HG02759 (cell line): Measurements from ENCODE around the gene RNF123.
"Not testable (repeated sequence)": the region's sequence is repeated elsewhere in the genome, so short reads cannot be mapped to it uniquely, and the experiment has no call there.

Source experiments
- ATAC-seq: cut with Tn5 transposase; IDR thresholded peaks from one replicate; pipeline ENCODE4 v1.9.1; 2021; ENCODE audit warnings: mild to moderate bottlenecking, moderate library complexity; ENCODE audit not compliant: unreplicated experiment

RNF123 gene

GRCh38 chr3:49738067-49738713 is 48.8 kb downstream of the RNF123 start:
- ATAC-seq: no peak

DNA sequence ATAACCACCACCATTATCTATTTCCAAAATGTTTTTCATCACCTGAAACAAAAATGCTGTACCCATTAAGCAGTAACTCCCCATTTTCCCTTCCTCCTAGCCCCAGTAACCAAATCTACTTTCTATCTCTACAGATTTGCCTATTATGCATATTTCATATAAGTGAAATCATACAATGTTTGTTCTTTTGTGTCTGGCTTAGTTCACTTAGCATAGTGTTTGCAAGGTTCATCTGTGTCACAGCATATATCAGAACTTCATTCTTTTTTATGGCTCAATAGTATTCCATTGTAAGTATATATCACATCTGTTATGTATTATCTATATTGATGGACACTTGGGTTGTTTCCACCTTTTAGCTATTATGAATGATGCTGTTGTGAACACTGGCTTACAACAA is 51.1 kb downstream of the RNF123 start:
- ATAC-seq: no peak

GRCh38 chr3:49745986-49746385 is 56.6 kb downstream of the RNF123 start:
- ATAC-seq: no peak

DNA sequence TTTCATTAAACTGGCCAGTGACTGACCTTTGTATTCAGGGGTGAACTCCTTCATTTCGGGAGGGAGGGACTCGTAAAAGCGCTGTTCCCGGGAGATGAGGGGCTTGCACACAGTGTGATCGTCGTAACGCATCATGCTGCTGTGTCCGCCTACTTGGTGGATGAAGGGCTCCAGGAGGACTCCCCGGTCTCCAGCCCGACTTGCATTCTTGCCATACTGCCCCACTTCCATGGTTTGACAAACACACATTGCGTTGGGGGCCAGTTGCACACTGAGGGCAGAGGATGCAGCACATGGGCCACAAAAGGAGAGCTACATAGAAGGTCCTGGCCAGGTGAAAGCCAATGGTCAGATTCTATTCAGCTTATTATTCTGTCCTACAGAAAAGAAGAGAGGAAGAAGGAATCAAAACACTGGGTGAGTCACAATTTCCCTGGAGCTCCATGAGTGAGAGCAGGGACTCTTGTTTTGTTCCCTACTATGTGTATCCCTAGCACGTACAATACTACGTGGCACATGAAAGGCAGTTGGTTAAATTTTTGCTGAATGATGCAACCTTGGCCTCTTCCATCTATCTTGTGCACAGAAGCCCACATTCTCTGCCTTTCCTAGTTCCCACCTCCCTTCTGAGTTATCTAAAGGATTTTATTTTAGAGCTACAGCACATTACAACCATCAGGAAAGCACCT is 58.6 kb downstream of the RNF123 start:
- no peak for ATAC-seq

DNA sequence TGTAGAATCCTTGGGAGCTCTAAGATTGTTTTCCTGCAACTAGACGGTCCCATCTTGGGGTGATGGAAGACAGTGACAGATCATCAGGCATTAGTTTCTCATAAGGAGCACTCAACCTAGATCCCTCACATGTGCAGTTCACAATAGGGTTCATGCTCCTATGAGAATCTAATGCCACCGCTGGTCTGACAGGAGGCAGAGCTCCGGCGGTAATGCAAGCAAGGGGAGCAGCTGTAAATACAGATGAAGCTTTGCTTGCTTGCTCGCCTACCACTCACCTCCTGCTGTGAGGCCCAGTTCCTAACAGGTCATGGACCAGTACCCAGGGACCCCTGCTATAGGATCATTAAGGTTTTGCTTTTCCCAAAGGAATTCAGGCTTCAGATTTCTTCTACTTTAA is 59.5 kb downstream of the RNF123 start:
- not testable (repeated sequence) for ATAC-seq

DNA sequence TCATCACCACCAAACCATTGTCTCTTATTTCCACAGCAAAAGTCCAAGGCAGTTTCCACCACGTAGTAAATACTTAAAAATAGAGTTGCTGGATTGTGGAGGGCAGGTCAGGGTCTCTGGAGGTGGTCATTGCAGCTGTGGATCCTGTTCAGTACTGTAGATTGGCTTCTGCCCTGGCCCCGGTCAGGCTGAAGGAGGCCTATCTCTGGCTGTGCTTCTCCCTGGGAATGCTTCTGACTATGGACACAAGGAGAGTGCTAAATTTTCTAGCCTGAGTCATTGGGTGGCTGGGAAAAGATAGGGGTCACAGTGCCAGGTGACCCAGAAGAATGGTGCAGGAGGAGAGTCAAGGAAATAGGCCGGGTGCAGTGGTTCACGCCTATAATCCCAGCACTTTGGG is 60.7 kb downstream of the RNF123 start:
- no peak for ATAC-seq

DNA sequence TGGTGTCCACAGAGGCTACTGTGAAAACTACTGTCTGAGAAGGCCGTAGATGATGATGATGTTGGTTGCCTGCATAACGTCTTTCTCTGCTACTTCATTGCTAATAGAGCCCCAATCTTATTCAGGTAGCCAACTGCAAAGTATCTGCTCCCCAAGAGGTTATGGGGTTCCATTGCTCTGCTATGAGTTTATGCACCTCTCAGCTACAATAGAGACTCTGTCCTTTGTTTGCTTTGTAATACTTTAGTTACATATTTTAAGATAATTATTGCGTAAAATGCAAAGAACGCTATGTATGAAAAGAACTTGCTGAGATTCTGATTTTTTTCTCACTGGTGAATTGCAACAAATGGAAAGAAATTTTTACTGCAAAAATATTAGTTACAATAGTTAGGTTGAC is 62.1 kb downstream of the RNF123 start:
- no peak for ATAC-seq

- ATAC-seq: no peak
These were observed 65.2 kb downstream of the RNF123 start for GRCh38 chr3:49754536-49754935.

DNA sequence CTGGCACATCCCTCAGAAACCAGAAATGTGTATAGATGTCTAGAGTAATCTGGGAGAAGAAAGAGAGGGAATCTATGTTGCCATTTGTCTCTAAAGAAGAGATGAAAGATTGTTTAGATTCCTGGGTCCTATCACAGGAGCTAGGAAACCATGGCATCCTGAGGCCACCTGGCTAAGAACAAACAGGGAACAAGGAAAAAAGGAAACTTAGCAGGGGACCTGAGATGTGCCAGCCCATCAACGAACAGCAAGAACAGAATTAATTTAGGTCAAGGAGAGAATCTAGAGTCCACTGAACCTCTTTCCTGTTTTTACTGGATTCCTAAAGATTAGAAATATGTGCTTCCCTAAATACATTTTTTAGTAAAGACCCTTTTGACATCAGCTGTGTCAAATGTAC is 66.7 kb downstream of the RNF123 start:
- ATAC-seq: no peak

DNA sequence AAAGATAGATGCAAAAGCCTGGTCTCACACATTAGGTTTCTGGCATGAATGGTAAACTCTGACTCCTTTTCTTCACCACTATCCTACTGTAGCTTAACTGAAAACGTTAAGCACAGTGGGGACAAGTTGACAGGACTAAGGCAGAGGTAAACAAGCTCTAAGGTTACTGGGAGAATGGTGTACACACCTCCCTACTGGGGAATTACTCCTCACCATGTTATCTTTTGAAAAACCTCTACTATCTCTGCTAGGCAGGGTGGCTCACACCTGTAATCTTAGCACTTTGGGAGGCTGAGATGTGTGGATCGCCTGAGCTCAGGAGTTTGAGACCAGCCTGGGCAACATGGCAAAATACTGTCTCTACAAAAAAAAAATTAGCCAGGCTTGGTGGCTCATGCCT is 67.8 kb downstream of the RNF123 start:
- ATAC-seq: no peak

- no peak for ATAC-seq
These were observed 69.9 kb downstream of the RNF123 start for GRCh38 chr3:49759226-49759625.

DNA sequence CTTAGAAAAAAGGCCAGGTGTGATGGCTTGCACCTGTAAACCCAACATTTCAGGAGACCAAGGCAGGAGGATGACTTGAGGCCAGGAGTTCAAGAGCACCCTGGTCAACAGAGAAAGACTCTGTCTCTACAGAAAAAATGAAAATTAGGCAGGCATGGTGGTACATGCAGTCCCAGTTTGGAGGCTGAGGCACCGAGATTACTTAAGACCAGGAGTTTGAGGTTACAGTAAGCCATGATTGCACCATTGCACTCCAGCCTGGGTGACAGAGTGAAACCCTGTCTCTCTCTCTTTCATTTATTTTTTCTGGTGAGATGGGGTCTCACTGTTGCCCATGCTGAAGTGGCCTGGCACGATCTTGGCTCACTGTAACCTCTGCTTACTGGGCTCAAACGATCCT is 72.3 kb downstream of the RNF123 start:
- ATAC-seq: no peak

- no peak for ATAC-seq
These were observed 74.6 kb downstream of the RNF123 start for GRCh38 chr3:49763981-49764380.

DNA sequence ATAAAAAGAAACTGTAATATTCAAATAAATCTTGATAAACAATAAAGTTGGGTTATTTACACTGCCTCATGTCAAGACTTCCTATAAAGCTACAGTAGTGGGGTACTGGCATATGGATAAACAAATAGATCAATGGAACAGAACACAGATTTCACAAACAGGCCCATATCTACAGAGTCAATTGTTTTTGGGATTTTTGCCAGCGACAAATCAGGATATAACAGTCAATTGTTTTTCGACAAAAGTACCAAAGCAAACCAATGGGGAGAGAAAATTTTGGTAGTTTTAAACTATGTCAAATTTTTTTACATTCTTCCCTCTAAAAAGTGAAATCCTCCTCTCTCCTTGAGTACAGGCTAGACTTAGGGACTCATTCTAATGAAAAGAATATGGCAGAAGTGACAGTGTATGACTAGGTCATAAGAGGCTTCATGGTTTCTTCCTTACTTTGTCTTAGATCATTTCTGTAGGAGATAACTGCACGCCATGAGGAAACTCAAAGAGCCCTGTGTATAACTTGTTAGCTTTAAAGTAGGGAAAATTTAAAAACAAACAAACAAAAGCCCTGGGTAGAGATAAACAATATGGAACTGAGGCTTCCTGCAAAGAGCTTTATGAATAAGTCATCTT is 80.0 kb downstream of the RNF123 start:
- ATAC-seq: no peak

GRCh38 chr3:49769926-49770325 is 80.6 kb downstream of the RNF123 start:
- no peak for ATAC-seq
